Suppressor macrophage treated with lipopolysaccharide for 1 hour (primary cell): ENCODE measurements around the gene TRPV5.

Source experiments
- DNase-seq, 3 donors: peaks; one replicate each; pipeline ENCODE4 v3.0.0-alpha.2; 2020 to 2022

Gene TRPV5

GRCh38 chr7:142908290-142908689, 25.3 kb downstream of the TRPV5 start:
- no peak for DNase-seq

- DNase-seq, result no peak
These were observed 26.9 kb downstream of the TRPV5 start for GRCh38 chr7:142906643-142907042.

- DNase-seq, result no peak
These were observed 27.8 kb downstream of the TRPV5 start for GRCh38 chr7:142905759-142906158.

- DNase-seq, result no peak
These were observed 29.4 kb downstream of the TRPV5 start for GRCh38 chr7:142904128-142904527.

GRCh38 chr7:142901426-142902259, 31.9 kb downstream of the TRPV5 start:
- DNase-seq, result no peak

GRCh38 chr7:142899661-142900060, 33.9 kb downstream of the TRPV5 start:
- no peak for DNase-seq

GRCh38 chr7:142898377-142899170, 35.0 kb downstream of the TRPV5 start:
- DNase-seq, result no peak

- no peak for DNase-seq
These were observed 35.9 kb downstream of the TRPV5 start for GRCh38 chr7:142897691-142898090.

- no peak for DNase-seq
These were observed 36.7 kb downstream of the TRPV5 start for GRCh38 chr7:142896741-142897379.

GRCh38 chr7:142896151-142896550, 37.4 kb downstream of the TRPV5 start:
- DNase-seq, result no peak

GRCh38 chr7:142894985-142895593, 38.5 kb downstream of the TRPV5 start:
- DNase-seq, result no peak

GRCh38 chr7:142894112-142894984, 39.2 kb downstream of the TRPV5 start:
- DNase-seq, result no peak

- DNase-seq, result no peak
These were observed 40.6 kb downstream of the TRPV5 start for GRCh38 chr7:142892951-142893350.

GRCh38 chr7:142891490-142892082, 42.0 kb downstream of the TRPV5 start:
- DNase-seq, result no peak

- no peak for DNase-seq
These were observed 42.6 kb downstream of the TRPV5 start for GRCh38 chr7:142890874-142891485.

- no peak for DNase-seq
These were observed 43.7 kb downstream of the TRPV5 start for GRCh38 chr7:142889816-142890215.

- no peak for DNase-seq
These were observed 46.1 kb downstream of the TRPV5 start for GRCh38 chr7:142887282-142888015.

GRCh38 chr7:142886866-142887265, 46.7 kb downstream of the TRPV5 start:
- no peak for DNase-seq

GRCh38 chr7:142885311-142886230, 48.0 kb downstream of the TRPV5 start, which contains the start of gene TRPV6:
TRPV6 (minus strand) TSS chr7:142885745.
- DNase-seq, result no peak
